GM18511 (cell line): ENCODE results near the gene STARD9.
A peak's percentile ranks its signal among the peaks of the same experiment; 100 is the strongest.
"Not testable (repeated sequence)": the region's sequence is repeated elsewhere in the genome, so short reads cannot be mapped to it uniquely, and the experiment has no call there.

Experiments
- ATAC-seq: cut with Tn5 transposase; IDR thresholded peaks from one replicate; pipeline ENCODE4 v1.9.1; 2021; ENCODE audit warnings: mild to moderate bottlenecking, moderate library complexity; ENCODE audit not compliant: unreplicated experiment

STARD9 gene

GRCh38 chr15:42584031-42584765, 8.8 kb downstream of the STARD9 start:
- no peak for ATAC-seq

- ATAC-seq, result no peak
Observed at GRCh38 chr15:42590619-42591237, 15.3 kb downstream of the STARD9 start.

- no peak for ATAC-seq
Observed at GRCh38 chr15:42591238-42591934, 16.0 kb downstream of the STARD9 start.

GRCh38 chr15:42592716-42593115, 17.3 kb downstream of the STARD9 start:
- ATAC-seq, result no peak

GRCh38 chr15:42593143-42593542, 17.7 kb downstream of the STARD9 start:
- ATAC-seq, result no peak

- no peak for ATAC-seq
Observed at GRCh38 chr15:42594095-42594494, 18.7 kb downstream of the STARD9 start.

- no peak for ATAC-seq
Observed at GRCh38 chr15:42595626-42596240, 20.3 kb downstream of the STARD9 start.

GRCh38 chr15:42601316-42601715, 25.9 kb downstream of the STARD9 start:
- not testable (repeated sequence) for ATAC-seq

GRCh38 chr15:42602501-42602900, 27.1 kb downstream of the STARD9 start:
- no peak for ATAC-seq

GRCh38 chr15:42603978-42604377, 28.6 kb downstream of the STARD9 start:
- no peak for ATAC-seq

GRCh38 chr15:42604894-42605744, 29.7 kb downstream of the STARD9 start:
- ATAC-seq, result no peak

- ATAC-seq, result no peak
Observed at GRCh38 chr15:42605796-42606195, 30.4 kb downstream of the STARD9 start.

GRCh38 chr15:42608110-42608531, 32.7 kb downstream of the STARD9 start:
- ATAC-seq, result peak; percentile 65

GRCh38 chr15:42608752-42609488, 33.5 kb downstream of the STARD9 start:
- ATAC-seq, result no peak

GRCh38 chr15:42611532-42611931, 36.1 kb downstream of the STARD9 start:
- ATAC-seq, result no peak

GRCh38 chr15:42612367-42612912, 37.0 kb downstream of the STARD9 start:
- no peak for ATAC-seq

GRCh38 chr15:42616107-42616506, 40.7 kb downstream of the STARD9 start:
- no peak for ATAC-seq

GRCh38 chr15:42619656-42620371, 44.4 kb downstream of the STARD9 start:
- no peak for ATAC-seq

- no peak for ATAC-seq
Observed at GRCh38 chr15:42621386-42621785, 46.0 kb downstream of the STARD9 start.
